Neural cell (in vitro differentiated cells): Measurements from ENCODE around the gene MYCBPAP.

ENCODE experiments used
- RAD21 ChIP-seq: fragments of 450-650 bp; conservative IDR thresholded peaks from 2 replicates; pipeline ENCODE4 v1.6.1; 2014; ENCODE audit warnings: antibody characterized with exemption, mild to moderate bottlenecking, moderate library complexity
- SMC3 ChIP-seq: fragments of 450-650 bp; conservative IDR thresholded peaks from 2 replicates; pipeline ENCODE4 v1.6.1; 2014; ENCODE audit warnings: antibody characterized with exemption, mild to moderate bottlenecking, moderate library complexity; ENCODE audit not compliant: poor library complexity
- TAF1 ChIP-seq: IDR thresholded peaks from 2 replicates; pipeline ENCODE4 v1.6.1; 2012; ENCODE audit warnings: low read depth
- TF ChIP-seq, protein P1 (sequence below): fragments of 450-650 bp; IDR thresholded peaks from 2 replicates; pipeline ENCODE4 v1.5.1; 2014; ENCODE audit warnings: antibody characterized with exemption, mild to moderate bottlenecking, moderate library complexity; ENCODE audit not compliant: poor library complexity, severe bottlenecking
- TF ChIP-seq, protein P2 (sequence below): IDR thresholded peaks from 2 replicates; pipeline ENCODE4 v1.6.1; 2012; ENCODE audit warnings: borderline replicate concordance

DNA sequence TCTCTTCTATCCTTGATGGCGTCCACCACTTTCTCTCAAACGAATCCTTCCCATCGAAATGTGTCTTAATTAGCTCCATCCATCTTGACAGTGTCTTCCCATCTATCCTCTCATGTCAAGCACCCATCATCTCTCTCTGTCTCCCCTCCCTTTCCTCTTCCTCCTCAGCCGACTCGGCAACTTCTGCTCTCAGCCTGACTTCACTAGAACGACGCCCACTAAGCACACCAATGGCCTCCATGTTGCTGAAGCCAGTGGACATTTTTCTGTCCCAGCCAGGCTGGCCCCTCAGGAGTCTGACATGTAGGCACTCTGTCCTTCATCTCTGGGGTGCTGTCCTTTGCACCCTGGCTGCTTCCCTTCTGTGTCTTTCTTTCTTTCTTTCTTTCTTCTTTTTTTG, 36.3 kb downstream of the MYCBPAP start:
- TF ChIP-seq, protein P1, sequence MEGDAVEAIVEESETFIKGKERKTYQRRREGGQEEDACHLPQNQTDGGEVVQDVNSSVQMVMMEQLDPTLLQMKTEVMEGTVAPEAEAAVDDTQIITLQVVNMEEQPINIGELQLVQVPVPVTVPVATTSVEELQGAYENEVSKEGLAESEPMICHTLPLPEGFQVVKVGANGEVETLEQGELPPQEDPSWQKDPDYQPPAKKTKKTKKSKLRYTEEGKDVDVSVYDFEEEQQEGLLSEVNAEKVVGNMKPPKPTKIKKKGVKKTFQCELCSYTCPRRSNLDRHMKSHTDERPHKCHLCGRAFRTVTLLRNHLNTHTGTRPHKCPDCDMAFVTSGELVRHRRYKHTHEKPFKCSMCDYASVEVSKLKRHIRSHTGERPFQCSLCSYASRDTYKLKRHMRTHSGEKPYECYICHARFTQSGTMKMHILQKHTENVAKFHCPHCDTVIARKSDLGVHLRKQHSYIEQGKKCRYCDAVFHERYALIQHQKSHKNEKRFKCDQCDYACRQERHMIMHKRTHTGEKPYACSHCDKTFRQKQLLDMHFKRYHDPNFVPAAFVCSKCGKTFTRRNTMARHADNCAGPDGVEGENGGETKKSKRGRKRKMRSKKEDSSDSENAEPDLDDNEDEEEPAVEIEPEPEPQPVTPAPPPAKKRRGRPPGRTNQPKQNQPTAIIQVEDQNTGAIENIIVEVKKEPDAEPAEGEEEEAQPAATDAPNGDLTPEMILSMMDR = no peak
- TF ChIP-seq TAF1 = no peak
- TF ChIP-seq SMC3 = no peak
- TF ChIP-seq, protein P2, sequence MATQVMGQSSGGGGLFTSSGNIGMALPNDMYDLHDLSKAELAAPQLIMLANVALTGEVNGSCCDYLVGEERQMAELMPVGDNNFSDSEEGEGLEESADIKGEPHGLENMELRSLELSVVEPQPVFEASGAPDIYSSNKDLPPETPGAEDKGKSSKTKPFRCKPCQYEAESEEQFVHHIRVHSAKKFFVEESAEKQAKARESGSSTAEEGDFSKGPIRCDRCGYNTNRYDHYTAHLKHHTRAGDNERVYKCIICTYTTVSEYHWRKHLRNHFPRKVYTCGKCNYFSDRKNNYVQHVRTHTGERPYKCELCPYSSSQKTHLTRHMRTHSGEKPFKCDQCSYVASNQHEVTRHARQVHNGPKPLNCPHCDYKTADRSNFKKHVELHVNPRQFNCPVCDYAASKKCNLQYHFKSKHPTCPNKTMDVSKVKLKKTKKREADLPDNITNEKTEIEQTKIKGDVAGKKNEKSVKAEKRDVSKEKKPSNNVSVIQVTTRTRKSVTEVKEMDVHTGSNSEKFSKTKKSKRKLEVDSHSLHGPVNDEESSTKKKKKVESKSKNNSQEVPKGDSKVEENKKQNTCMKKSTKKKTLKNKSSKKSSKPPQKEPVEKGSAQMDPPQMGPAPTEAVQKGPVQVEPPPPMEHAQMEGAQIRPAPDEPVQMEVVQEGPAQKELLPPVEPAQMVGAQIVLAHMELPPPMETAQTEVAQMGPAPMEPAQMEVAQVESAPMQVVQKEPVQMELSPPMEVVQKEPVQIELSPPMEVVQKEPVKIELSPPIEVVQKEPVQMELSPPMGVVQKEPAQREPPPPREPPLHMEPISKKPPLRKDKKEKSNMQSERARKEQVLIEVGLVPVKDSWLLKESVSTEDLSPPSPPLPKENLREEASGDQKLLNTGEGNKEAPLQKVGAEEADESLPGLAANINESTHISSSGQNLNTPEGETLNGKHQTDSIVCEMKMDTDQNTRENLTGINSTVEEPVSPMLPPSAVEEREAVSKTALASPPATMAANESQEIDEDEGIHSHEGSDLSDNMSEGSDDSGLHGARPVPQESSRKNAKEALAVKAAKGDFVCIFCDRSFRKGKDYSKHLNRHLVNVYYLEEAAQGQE = no peak
- TF ChIP-seq RAD21 = no peak
